GM12872 (cell line): ENCODE results near the gene CLN3.

Experiments used
- TF ChIP-seq, protein P1 (sequence below): IDR thresholded peaks from 3 replicates; pipeline ENCODE4 v1.5.1; 2011; ENCODE audit warnings: low read depth, mild to moderate bottlenecking, low read length, moderate library complexity; ENCODE audit not compliant: insufficient read depth

CLN3 gene

DNA sequence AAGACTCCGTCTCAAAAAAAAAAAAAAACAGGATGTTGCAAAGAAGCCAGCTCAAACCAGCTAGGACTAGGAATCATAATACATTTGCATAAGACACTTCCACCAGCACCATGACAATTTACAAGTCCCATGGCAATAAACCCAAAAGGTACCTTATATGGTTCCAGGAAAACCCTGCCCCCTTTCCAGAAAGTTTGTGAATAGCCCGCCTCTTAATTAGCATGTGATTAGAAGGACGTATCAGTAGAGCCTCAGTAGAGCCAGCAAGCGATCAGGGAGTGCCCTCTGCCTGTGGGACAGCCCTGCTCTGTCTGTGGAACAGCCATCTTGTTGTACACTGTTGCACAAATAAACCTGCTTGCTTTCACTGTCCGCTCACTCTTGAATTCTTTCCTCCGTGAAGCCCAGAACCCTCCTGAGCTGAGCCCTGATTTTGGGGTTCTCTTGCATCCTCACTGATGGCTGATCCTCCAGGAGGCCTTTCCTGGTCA lies 32.9 kb upstream of the CLN3 start:
- TF ChIP-seq, protein P1, sequence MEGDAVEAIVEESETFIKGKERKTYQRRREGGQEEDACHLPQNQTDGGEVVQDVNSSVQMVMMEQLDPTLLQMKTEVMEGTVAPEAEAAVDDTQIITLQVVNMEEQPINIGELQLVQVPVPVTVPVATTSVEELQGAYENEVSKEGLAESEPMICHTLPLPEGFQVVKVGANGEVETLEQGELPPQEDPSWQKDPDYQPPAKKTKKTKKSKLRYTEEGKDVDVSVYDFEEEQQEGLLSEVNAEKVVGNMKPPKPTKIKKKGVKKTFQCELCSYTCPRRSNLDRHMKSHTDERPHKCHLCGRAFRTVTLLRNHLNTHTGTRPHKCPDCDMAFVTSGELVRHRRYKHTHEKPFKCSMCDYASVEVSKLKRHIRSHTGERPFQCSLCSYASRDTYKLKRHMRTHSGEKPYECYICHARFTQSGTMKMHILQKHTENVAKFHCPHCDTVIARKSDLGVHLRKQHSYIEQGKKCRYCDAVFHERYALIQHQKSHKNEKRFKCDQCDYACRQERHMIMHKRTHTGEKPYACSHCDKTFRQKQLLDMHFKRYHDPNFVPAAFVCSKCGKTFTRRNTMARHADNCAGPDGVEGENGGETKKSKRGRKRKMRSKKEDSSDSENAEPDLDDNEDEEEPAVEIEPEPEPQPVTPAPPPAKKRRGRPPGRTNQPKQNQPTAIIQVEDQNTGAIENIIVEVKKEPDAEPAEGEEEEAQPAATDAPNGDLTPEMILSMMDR = no peak

DNA sequence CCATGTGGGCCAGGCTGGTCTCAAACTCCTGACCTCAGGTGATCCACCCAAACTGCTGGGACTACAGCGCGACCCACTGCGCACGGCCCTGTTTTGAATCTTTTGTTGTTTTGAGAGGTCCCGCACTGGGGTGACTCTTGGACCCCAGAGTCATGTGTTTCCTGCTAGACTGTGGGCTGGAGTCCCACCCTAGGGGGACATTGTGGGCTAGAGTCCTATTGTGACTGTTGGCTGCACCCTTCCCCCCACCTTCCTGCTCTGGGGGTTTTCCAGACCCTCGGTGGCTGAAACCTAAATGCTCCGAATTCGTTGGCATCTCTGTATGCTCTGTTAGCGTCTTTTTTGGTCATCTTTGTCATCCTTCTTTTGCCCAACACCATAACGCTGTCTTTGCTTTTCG lies 30.9 kb upstream of the CLN3 start:
- TF ChIP-seq, protein P1 = no peak

DNA sequence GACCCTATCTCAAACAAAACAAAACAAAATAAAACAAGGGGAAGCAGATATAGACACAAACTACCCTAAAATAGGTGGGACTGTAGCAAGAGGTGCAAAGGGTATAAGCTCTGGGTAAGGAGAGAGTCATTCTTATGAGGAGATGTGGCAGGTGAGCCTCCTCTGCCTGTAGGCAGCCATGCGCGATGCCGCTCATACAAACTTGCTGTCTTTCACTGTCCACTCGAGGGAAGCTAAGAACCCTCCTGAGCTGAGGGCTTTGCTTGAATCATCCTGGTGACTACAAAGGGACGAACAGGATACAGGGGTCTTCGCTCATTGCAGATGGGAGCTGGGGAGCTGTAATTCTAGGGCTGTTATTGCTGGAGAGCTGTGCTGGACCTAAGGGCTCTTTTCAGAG lies 29.6 kb upstream of the CLN3 start:
- TF ChIP-seq, protein P1 = no peak

DNA sequence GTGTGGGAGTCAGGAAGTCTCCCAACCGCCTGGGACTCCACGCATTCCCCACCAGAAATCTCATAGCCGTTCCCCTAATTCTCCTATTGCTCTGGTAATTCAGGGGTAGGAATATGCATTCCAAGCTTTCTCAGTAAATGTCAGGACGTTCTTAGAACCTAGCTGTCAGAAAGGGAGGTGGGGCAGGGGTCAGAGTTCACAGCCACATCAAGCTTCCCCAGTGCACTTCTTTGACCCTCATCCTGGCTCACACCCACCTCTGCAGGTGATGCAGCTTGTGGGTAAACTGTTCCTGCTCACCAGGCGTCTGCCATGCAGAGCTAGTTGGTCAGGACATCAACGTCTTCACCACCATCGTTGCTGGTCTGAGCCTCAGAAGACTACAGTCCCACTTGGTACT lies 28.8 kb upstream of the CLN3 start:
- TF ChIP-seq, protein P1 = no peak

DNA sequence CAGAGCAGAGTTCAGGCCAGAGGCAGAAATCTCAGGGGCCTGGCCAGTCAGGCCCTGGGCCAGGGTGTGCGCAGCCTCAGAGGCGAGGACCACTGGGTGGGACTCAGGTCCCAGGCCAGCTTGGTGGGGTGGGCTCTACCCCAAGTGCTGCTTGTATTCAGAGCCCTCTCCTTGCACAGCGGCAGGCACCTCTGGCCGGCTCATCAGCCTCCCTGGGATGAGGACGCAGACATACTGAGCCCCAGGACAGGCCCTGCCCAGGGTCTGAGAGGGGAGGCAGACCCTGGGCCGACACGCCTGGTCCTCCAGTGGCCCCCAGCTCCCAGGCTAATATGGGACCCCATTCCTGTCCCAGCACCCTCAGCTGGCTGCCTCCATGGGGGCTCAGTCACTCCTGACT lies 22.4 kb upstream of the CLN3 start:
- TF ChIP-seq, protein P1 = no peak

DNA sequence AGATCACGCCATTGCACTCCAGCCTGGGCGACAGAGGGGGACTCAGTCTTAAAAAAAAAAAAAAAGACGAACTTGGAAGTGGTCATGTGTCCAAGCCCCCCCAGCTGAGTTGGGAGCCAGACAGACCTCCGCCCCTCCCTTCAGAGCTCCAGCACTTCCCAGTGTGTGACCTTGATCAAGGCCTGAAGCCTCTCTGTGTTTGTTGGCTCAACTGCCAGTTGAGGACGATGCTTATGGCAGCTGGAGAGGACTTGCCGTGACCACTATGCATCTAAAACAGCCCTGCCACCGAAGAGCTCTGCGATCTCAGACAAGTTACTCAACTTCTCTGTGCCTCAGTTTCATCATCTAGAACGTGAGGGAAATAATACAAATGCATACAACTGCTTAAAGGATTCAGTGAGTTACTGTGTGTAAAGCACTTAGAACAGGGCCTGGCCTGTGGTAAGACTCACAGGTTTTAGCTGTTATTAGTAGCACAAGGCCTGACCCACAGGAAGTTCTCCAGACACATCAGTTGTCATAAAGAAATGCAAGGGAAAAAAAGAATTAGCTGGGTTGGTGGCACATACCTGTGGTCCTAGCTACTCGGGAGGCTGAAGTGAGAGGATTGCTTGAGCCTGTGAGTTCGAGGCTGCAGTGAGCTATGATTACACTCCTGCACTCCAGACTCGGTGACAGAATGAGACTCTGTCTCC lies 21.8 kb upstream of the CLN3 start:
- TF ChIP-seq, protein P1 = no peak

DNA sequence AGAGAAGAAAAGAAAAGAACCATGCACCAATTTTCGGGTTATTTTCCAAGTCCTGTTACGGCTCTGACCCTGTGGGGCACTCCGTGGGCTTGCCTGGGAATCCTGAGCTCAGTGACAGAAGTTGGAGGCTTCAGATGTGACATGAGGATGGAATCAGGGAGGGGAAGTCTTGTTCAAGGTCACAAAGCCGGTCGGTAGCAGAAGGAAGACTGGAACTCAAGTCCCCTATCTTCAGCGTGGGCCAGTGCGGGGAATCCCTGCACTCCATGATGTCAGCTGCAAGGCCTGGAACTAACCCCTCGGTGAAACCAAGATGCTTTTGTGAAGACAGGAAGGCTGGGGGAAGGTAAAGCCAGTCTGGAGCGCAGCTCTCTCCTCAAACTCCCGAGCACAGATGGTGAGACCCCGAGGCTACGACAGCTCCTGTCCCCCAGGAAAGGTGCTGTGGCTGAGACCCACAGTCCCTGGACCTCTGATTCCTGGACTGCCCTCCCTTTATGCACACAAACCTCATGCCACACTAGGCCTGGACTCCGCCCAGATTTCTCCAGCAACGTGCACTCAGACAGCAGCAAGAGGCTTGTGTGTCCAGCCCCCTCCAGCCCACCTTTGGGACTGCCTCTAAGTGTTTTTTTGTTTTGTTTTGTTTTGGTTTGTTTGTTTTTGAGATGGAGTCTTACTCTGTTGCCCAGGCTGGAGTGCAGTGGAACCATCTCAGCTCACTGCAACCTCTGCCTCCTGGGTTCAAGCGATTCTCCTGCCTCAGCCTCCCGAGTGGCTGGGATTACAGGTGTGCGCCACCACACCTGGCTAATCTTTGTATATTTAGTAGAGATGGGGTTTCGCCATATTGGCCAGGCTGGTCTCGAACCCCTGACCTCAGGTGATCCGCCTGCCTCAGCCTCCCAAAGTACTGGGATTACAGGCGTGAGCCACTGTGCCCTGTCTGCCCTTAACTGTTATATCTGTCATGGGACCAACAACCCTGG lies 20.2 kb upstream of the CLN3 start:
- TF ChIP-seq, protein P1 = no peak
